GM19193 (cell line): Measurements from ENCODE around the gene RAB3IP.

ENCODE experiments used
- POLR2A ChIP-seq: IDR thresholded peaks from 4 replicates; pipeline ENCODE4 v1.6.1; 2011; ENCODE audit not compliant: insufficient read depth, insufficient read length; ENCODE audit errors: extremely low read depth

RAB3IP gene

GRCh38 chr12:69821456-69822159 lies 82.9 kb downstream of the RAB3IP start:
- TF ChIP-seq POLR2A = no peak

- TF ChIP-seq POLR2A = no peak
Observed at GRCh38 chr12:69822201-69822860, 83.7 kb downstream of the RAB3IP start.

GRCh38 chr12:69824028-69824427 lies 85.4 kb downstream of the RAB3IP start:
- no peak for TF ChIP-seq POLR2A

DNA sequence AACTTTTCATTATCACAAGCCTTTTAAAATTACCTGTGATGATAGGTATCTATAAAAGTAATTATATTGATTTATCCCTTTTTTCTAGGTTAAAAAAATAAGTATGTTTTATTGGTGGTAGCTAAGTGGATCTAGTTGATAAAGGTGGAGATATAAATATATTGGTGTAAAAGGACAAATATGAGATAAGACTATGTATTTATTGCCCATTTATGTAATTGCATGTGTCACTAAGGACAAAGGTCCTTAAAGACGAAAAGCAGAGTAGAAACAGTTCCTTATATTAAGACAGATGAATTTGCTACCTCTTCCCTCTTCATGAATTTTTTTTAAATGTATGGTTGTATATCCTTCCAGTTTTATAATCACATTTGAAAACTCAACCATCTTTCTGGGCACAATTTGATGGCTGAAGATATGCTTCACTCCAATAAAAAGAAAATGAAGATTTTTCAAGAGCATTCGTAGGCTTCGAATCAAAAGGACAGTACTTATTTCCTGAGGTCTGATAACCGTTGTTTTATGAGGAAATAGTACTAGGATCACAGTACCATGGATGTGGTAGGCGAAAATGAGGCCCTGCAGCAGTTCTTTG lies 86.4 kb downstream of the RAB3IP start, which contains the start of gene MYRFL:
MYRFL (plus strand) TSS at position 262 of the 595 bp plus-strand sequence; CDS start at position 553, 291 bp downstream.
- TF ChIP-seq POLR2A = no peak

GRCh38 chr12:69828897-69829296 lies 90.2 kb downstream of the RAB3IP start:
- TF ChIP-seq POLR2A = no peak

DNA sequence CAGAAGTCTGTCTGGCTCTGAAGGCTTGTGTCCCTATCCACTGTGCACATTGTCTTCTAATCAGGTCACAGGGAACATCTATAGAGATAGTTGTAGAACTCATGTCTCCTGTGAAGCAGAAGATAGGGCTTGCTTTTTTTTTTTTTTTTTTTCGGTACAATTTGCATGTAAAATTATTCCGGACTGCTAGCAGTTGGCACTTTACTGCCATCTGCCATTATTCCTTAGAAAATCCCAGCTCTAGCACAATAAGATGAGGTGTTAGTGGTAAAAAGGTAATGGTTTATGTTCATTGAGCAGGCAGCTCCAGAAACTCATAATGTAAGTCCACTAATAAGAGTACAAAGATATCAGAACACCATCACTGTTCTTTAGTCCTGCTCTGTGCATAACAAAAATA lies 95.0 kb downstream of the RAB3IP start:
- TF ChIP-seq POLR2A = no peak

DNA sequence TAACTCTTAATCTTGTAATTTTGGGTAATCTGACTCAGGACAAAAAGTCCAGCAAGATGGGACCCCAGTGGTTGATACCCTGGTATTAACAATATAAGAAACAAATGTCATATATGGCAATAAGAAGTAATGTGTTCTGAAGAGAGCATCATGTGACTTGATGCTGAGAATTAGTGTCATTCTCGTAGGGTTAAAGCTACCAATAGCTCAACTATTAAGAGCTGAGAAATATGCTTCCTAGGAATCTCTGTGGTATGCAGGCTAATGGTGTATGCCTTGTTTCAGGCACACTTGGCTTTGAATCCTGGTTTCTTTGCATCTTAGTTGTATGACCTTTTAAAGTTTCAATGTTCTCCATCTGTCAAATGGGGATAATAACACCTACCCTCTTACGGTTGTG lies 95.5 kb downstream of the RAB3IP start:
- TF ChIP-seq POLR2A = no peak

- no peak for TF ChIP-seq POLR2A
Observed at GRCh38 chr12:69834576-69834975, 95.9 kb downstream of the RAB3IP start.

GRCh38 chr12:69835081-69835480 lies 96.4 kb downstream of the RAB3IP start:
- TF ChIP-seq POLR2A = no peak

DNA sequence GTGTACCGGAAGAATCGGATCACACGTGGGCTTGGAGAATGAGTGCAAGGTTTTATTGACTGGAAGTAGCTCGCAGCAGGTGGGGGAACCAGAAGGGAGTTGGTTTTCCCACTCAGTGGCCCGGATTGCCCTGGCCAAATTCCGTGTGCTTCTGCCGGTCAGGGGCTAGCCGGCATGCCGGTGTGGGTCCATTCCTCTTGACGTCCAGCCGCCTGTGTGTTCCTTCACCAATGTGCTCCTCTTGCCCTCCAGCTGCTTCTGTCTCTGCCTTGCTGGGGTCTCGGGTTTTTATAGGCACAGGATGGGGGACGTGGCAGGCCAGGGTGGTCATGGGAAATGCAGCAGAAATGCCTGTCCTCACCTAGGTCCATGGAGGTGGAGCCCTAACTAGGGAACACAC lies 97.4 kb downstream of the RAB3IP start:
- no peak for TF ChIP-seq POLR2A

DNA sequence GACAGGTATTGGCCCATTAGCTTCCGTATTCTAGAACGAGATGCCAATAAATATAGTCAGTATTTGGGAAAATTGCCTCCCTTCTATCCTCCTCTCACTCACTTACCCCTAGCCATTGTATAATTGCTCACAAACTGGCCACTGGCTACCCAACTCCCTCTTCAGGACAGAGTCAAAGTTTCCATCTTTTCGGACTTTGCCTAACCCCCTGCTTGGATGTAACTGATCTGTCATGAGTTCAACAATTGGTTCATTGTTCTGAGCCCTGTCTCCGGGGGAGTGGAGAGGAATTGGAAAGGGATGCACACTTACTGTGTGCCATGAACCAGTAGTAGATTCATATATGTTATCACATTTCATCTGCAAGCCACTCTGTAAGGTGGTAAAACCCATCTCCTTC lies 98.5 kb downstream of the RAB3IP start:
- no peak for TF ChIP-seq POLR2A

DNA sequence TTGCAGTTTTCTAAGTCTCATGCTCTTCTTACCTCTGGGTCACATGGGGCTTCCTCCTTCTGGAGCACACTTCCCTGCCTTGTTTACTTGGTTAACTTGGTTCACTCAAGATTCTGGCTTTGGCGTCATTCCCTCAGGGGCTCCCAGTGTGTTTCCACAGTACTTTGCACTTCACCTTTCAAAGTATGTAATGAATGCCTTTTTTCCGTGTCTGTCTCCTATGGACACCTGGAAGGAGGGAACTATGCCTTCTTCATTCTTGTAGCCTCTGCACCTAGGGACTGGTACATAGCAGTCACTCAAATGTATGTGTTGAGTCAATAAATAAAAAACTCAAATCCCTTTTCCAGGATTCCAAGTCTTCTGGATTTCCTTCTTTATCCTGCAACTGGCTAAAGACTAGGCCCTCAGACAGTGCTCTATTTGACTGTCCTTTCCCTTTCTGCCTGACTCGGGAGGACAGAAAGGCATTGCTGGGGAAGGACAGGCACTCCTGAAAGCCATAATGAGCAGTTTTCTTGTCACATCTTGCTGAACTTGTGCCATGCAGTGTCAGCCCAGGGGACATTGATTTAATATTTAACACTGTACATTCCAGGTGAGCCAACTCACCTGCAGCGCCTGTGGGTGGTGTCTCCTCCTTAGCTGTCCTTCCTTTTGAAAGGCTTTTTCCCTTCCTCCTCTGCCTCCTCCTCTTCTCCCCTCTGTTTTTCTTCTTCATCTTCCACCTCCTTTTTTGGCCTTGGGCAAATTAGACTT lies 99.2 kb downstream of the RAB3IP start:
- no peak for TF ChIP-seq POLR2A

GRCh38 chr12:69840727-69841126 lies 102.1 kb downstream of the RAB3IP start:
- no peak for TF ChIP-seq POLR2A

DNA sequence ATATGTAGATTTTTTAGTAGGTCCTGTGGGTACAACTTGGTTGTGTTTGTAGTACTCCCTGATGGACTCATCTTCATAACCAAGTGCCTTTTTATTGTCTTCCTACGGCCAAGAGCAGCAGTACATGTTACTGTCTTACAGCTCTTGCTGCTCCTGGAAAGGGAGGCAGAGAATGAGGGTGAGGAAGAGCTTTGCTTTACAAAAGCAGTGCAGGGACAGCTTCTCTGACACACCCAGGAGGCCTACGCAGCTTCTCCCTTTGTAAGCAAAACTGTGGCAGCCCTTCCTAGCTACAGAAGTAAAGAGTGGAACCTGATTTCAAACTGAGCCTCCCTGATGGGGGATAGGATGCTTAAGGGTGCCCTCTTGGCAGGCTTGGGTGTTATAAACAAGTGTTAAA lies 104.9 kb downstream of the RAB3IP start:
- no peak for TF ChIP-seq POLR2A

GRCh38 chr12:69844416-69844815 lies 105.8 kb downstream of the RAB3IP start:
- no peak for TF ChIP-seq POLR2A

DNA sequence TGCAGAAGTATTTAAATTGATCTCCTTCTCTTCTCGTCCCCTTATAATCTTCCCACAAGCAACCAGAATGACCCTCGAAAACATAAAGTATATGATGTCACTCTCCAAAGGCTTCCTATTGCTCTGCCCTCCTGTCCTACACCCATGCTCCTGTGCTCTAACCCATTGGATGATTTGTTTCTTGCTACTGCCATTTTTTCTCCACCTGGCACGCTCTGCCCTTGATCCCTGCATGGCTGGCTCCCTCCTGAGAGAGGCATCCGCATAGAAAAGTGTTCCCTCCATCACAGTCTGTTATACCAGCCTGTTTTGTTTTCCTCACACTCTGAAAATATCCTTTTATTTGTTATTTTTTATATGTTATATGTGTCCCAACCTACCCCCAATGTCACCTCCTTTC lies 106.2 kb downstream of the RAB3IP start:
- no peak for TF ChIP-seq POLR2A

GRCh38 chr12:69846976-69847375 lies 108.3 kb downstream of the RAB3IP start:
- TF ChIP-seq POLR2A = no peak
